GM12878 (cell line): Measurements from ENCODE around the gene LTA.
"Not testable (repeated sequence)": the region's sequence is repeated elsewhere in the genome, so short reads cannot be mapped to it uniquely, and the experiment has no call there.

Experiments
- NR2C1 ChIP-seq: fragments of 450-650 bp; IDR thresholded peaks from 2 replicates; pipeline ENCODE4 v1.6.1; 2017; ENCODE audit warnings: antibody characterized with exemption, mild to moderate bottlenecking, moderate library complexity
- SPI1 ChIP-seq: IDR thresholded peaks from 2 replicates; pipeline ENCODE4 v1.6.1; 2011; ENCODE audit warnings: low read depth, mild to moderate bottlenecking, low read length, moderate library complexity, borderline replicate concordance; ENCODE audit not compliant: insufficient read depth

- TF ChIP-seq SPI1: peak; percentile 17; the same call in 1 of the 2 replicates
- TF ChIP-seq NR2C1: not testable (repeated sequence)
Measured at GRCh38 chr6:31551371-31551770, 20.7 kb upstream of the LTA start.
